ENCODE measurements around the gene PDXK. TPM values are rescaled to one million over a fixed set of nuclear protein-coding genes. Genes with fewer than 3 reads are reported as not detected.

Gene PDXK
- total and polyA plus RNA-seq, 4 donors: 25.8 to 94.4 (median 64.5) TPM

- WGBS, 2 donors: 53 to 61% methylated on average over 25 of the region's 25 CpGs
- intact Hi-C loops (cut with DNase I): loop anchor here in 1 of 2 donors (5.0 kb wide), 1 partner anchor 37 kb away; no protein-coding TSS in a partner anchor
- H3K36me3 ChIP-seq (ENCODE audit: control insufficient read depth in 1 of 2, insufficient read depth in 2 of 2, low read length in 1 of 2): no peaks in the 10 kb centered on the region
- ATAC-seq (ENCODE audit: low FRiP score) (no peak), DNase-seq (peak; percentile 42 to 77)
- no peak overlapping the region for H3K4me3 ChIP-seq (ENCODE audit: low read length in 2 of 2)
- H3K4me1 ChIP-seq (ENCODE audit: control insufficient read depth in 1 of 2, insufficient read depth in 2 of 2, low read length in 2 of 2): no peaks in the 10 kb centered on the region
- peak overlapping the region in 1 of 2 donors; percentile 6 for H3K27ac ChIP-seq (ENCODE audit: low read depth in 1 of 2, low read length in 2 of 2)
- H3K9me3 ChIP-seq (ENCODE audit: control insufficient read depth, low read length): no peaks in the 10 kb centered on the region
- H3K27me3 ChIP-seq (ENCODE audit: control insufficient read depth in 1 of 2, insufficient read depth in 2 of 2, low read length in 1 of 2): no peaks in the 10 kb centered on the region
These were observed 15.4 kb downstream of the PDXK start for GRCh38 chr21:43734131-43734927.

GRCh38 chr21:43734928-43735229 lies 15.9 kb downstream of the PDXK start:
- Histone ChIP-seq H3K9me3 (ENCODE audit: control insufficient read depth, low read length) (no peaks in the 10 kb centered on the region), H3K27ac (ENCODE audit: low read depth in 1 of 2, low read length in 2 of 2) (peak overlapping the region in 1 of 2 donors; percentile 6), H3K4me3 (ENCODE audit: low read length in 2 of 2) (no peak overlapping the region), H3K36me3 (ENCODE audit: control insufficient read depth in 1 of 2, insufficient read depth in 2 of 2, low read length in 1 of 2) (no peaks in the 10 kb centered on the region), H3K27me3 (ENCODE audit: control insufficient read depth in 1 of 2, insufficient read depth in 2 of 2, low read length in 1 of 2) (no peaks in the 10 kb centered on the region), H3K4me1 (ENCODE audit: control insufficient read depth in 1 of 2, insufficient read depth in 2 of 2, low read length in 2 of 2) (no peaks in the 10 kb centered on the region)
- WGBS, 2 donors: 7 to 20% methylated on average over 9 of the region's 9 CpGs
- ATAC-seq (ENCODE audit: low FRiP score) (no peak), DNase-seq (peak; percentile 48 to 74)
- intact Hi-C loops (cut with DNase I): loop anchor here in 1 of 2 donors (5.0 kb wide), 1 partner anchor 38 kb away; no protein-coding TSS in a partner anchor

GRCh38 chr21:43735236-43736091 lies 16.5 kb downstream of the PDXK start:
- Histone ChIP-seq H3K27ac (ENCODE audit: low read depth in 1 of 2, low read length in 2 of 2) (peak overlapping the region in 1 of 2 donors; percentile 6), H3K9me3 (ENCODE audit: control insufficient read depth, low read length) (no peaks in the 10 kb centered on the region), H3K4me1 (ENCODE audit: control insufficient read depth in 1 of 2, insufficient read depth in 2 of 2, low read length in 2 of 2) (no peaks in the 10 kb centered on the region), H3K27me3 (ENCODE audit: control insufficient read depth in 1 of 2, insufficient read depth in 2 of 2, low read length in 1 of 2) (no peaks in the 10 kb centered on the region), H3K36me3 (ENCODE audit: control insufficient read depth in 1 of 2, insufficient read depth in 2 of 2, low read length in 1 of 2) (no peaks in the 10 kb centered on the region), H3K4me3 (ENCODE audit: low read length in 2 of 2) (no peak overlapping the region)
- DNase-seq (peak; percentile 44 to 70), ATAC-seq (ENCODE audit: low FRiP score) (no peak)
- intact Hi-C loops (cut with DNase I): no loop called here
- WGBS, 2 donors: 68 to 71% methylated on average over 22 of the region's 22 CpGs

- no peaks in the 10 kb centered on the region for H3K9me3 ChIP-seq (ENCODE audit: control insufficient read depth, low read length)
- no peaks in the 10 kb centered on the region for H3K4me1 ChIP-seq (ENCODE audit: control insufficient read depth in 1 of 2, insufficient read depth in 2 of 2, low read length in 2 of 2)
- no peak for DNase-seq
- ATAC-seq (ENCODE audit: low FRiP score): no peak
- H3K36me3 ChIP-seq (ENCODE audit: control insufficient read depth in 1 of 2, insufficient read depth in 2 of 2, low read length in 1 of 2): no peaks in the 10 kb centered on the region
- H3K27me3 ChIP-seq (ENCODE audit: control insufficient read depth in 1 of 2, insufficient read depth in 2 of 2, low read length in 1 of 2): no peaks in the 10 kb centered on the region
- WGBS, 2 donors: 90 to 92% methylated on average over 25 of the region's 25 CpGs
- no peak overlapping the region for H3K27ac ChIP-seq (ENCODE audit: low read depth in 1 of 2, low read length in 2 of 2)
- no peak overlapping the region for H3K4me3 ChIP-seq (ENCODE audit: low read length in 2 of 2)
- intact Hi-C loops (cut with DNase I): no loop called here
These were observed 17.4 kb downstream of the PDXK start for GRCh38 chr21:43736224-43736883.

GRCh38 chr21:43737158-43737950 lies 18.4 kb downstream of the PDXK start:
- H3K36me3 ChIP-seq (ENCODE audit: control insufficient read depth in 1 of 2, insufficient read depth in 2 of 2, low read length in 1 of 2): no peaks in the 10 kb centered on the region
- ATAC-seq (ENCODE audit: low FRiP score) (no peak), DNase-seq (no peak)
- no peak overlapping the region for H3K27ac ChIP-seq (ENCODE audit: low read depth in 1 of 2, low read length in 2 of 2)
- H3K4me1 ChIP-seq (ENCODE audit: control insufficient read depth in 1 of 2, insufficient read depth in 2 of 2, low read length in 2 of 2): no peaks in the 10 kb centered on the region
- no peak overlapping the region for H3K4me3 ChIP-seq (ENCODE audit: low read length in 2 of 2)
- intact Hi-C loops (cut with DNase I): no loop called here
- 80 to 88% methylated on average over 35 of the region's 35 CpGs for WGBS, 2 donors
- no peaks in the 10 kb centered on the region for H3K27me3 ChIP-seq (ENCODE audit: control insufficient read depth in 1 of 2, insufficient read depth in 2 of 2, low read length in 1 of 2)
- no peaks in the 10 kb centered on the region for H3K9me3 ChIP-seq (ENCODE audit: control insufficient read depth, low read length)

DNA sequence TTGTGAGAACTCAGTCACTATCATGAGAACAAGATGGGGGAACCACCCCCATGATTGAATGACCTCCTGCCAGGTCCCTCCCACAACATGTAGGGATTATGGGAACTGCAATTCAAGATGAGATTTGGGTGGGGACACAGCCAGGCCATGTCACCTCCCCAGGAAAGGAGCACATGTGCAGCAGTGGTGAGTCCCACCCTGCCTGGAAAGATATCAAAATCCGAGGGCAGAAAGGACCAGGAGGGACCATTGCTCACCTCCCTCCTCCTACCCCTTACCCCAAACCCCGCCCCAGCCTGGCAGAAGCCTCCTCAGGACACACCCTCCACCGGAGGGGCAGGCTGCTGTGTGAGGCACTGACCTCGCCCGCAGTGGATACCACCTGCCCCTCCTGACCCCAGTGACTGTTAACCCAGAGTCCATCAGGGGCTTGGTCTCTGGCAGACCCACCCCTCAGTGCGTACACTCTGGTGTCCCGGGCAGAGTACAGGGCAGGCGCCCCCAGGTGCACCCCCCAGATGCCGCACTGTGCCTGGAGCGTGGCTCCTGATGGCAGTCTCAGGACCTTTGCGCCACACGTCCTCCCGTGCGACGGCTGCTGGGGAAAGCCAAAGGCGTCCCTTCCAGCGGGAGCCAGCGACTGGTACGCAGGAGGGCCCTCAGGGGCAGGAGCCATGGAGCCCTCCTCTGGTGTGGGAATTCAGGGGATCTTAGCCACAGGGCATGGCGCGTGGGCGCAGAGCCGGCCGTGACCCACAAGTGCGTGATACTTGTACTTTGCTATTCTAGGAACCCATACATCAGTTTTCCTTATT lies 20.9 kb downstream of the PDXK start:
- Histone ChIP-seq H3K27me3 (ENCODE audit: control insufficient read depth in 1 of 2, insufficient read depth in 2 of 2, low read length in 1 of 2) (no peaks in the 10 kb centered on the region), H3K9me3 (ENCODE audit: control insufficient read depth, low read length) (no peaks in the 10 kb centered on the region), H3K4me1 (ENCODE audit: control insufficient read depth in 1 of 2, insufficient read depth in 2 of 2, low read length in 2 of 2) (no peaks in the 10 kb centered on the region), H3K4me3 (ENCODE audit: low read length in 2 of 2) (no peak overlapping the region), H3K27ac (ENCODE audit: low read depth in 1 of 2, low read length in 2 of 2) (no peak overlapping the region), H3K36me3 (ENCODE audit: control insufficient read depth in 1 of 2, insufficient read depth in 2 of 2, low read length in 1 of 2) (peaks cover 0 to 5% of the 10 kb centered on the region in 2 donors)
- DNase-seq (no peak), ATAC-seq (ENCODE audit: low FRiP score) (peak; percentile 17)
- intact Hi-C loops (cut with DNase I): no loop called here
- WGBS, 2 donors: 91% methylated on average over 25 of the region's 25 CpGs

DNA sequence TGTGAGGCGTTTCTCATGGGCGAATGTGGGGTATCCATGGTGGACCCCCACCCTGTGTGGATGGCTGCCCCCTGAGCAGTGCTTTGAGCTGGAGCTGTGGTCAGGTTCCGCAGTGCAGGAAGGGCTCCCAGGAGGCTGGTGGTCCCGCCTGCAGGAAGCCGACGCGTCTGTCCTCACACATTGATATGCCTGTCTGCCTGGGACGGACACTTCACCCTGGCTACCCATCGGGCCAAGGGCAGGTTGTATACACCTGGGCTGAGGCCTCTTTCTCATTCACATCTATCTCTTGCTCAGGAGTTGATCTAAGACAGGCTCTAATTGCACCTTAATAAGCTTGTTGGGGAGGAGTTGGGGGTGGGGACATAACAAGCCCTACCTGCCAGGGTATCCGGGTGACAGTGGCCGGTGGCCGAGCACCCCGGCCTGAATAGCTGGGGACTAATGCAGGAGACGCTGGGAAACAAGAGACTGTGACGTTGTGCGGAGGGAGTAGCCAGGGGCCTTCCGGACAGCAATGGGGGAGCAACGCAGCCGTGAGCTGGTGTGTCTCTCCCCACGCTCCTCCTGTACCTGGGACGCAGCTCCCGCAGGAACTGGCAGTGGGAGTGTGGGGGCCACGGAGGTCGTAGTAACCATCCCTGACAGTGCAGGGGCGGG lies 21.7 kb downstream of the PDXK start:
- H3K27me3 ChIP-seq (ENCODE audit: control insufficient read depth in 1 of 2, insufficient read depth in 2 of 2, low read length in 1 of 2): no peaks in the 10 kb centered on the region
- intact Hi-C loops (cut with DNase I): no loop called here
- no peaks in the 10 kb centered on the region for H3K4me1 ChIP-seq (ENCODE audit: control insufficient read depth in 1 of 2, insufficient read depth in 2 of 2, low read length in 2 of 2)
- WGBS, 2 donors: 44 to 49% methylated on average over 20 to 25 of the region's 25 CpGs
- peaks cover 0 to 5% of the 10 kb centered on the region in 2 donors for H3K36me3 ChIP-seq (ENCODE audit: control insufficient read depth in 1 of 2, insufficient read depth in 2 of 2, low read length in 1 of 2)
- ATAC-seq (ENCODE audit: low FRiP score) (peak; percentile 30), DNase-seq (no peak)
- no peaks in the 10 kb centered on the region for H3K9me3 ChIP-seq (ENCODE audit: control insufficient read depth, low read length)
- no peak overlapping the region for H3K4me3 ChIP-seq (ENCODE audit: low read length in 2 of 2)
- no peak overlapping the region for H3K27ac ChIP-seq (ENCODE audit: low read depth in 1 of 2, low read length in 2 of 2)

Measured in aorta (tissue), 5 donors.